OCI-LY1 (cell line): ENCODE data around the gene TAS1R2.

Experiments
- H2AFZ ChIP-seq: fragments of 200-600 bp; sonication (generic), shearing (Covaris generic); 2 replicates; pipeline ENCODE4 v1.6.0; 2014; ENCODE audit warnings: antibody characterized with exemption, mild to moderate bottlenecking, low read length
- H3F3A ChIP-seq: fragments of 200-600 bp; sonication (generic), shearing (Covaris generic); 2 replicates; pipeline ENCODE4 v1.6.0; 2014; ENCODE audit warnings: mild to moderate bottlenecking, antibody characterized with exemption, low read length, moderate library complexity; ENCODE audit not compliant: insufficient read depth
- H3K27ac ChIP-seq: fragments of 200-600 bp; sonication (generic); 2 replicates; pipeline ENCODE4 v1.5.1; 2014; ENCODE audit warnings: low read length, mixed run types, mild to moderate bottlenecking, low read depth; ENCODE audit not compliant: poor library complexity, severe bottlenecking
- H3K27me3 ChIP-seq: fragments of 200-600 bp; sonication (generic); 2 replicates; pipeline ENCODE4 v1.6.0; 2014; ENCODE audit warnings: antibody characterized with exemption, mild to moderate bottlenecking, low read length, moderate library complexity; ENCODE audit not compliant: insufficient read depth
- H3K36me3 ChIP-seq: fragments of 200-600 bp; sonication (generic); 2 replicates; pipeline ENCODE4 v1.6.1; 2014; ENCODE audit warnings: mild to moderate bottlenecking, antibody characterized with exemption, low read length, moderate library complexity, mixed read lengths; ENCODE audit not compliant: insufficient read depth
- H3K4me1 ChIP-seq: fragments of 200-600 bp; sonication (generic); 2 replicates; pipeline ENCODE4 v1.5.1; 2014; ENCODE audit warnings: mild to moderate bottlenecking, low read length, moderate library complexity; ENCODE audit not compliant: insufficient read depth, severe bottlenecking
- H3K4me2 ChIP-seq: fragments of 200-600 bp; sonication (generic), shearing (Covaris generic); 2 replicates; pipeline ENCODE4 v1.6.1; 2014; ENCODE audit warnings: low read length
- H3K4me3 ChIP-seq: fragments of 200-600 bp; sonication (generic); 2 replicates; pipeline ENCODE4 v1.5.1; 2014; ENCODE audit warnings: low read length, low read depth, mild to moderate bottlenecking, mixed read lengths; ENCODE audit not compliant: poor library complexity, severe bottlenecking
- H3K79me2 ChIP-seq: fragments of 200-600 bp; shearing (Covaris generic); 2 replicates; pipeline ENCODE4 v1.6.1; 2016; ENCODE audit warnings: mixed run types, low read length, mixed read lengths; ENCODE audit not compliant: insufficient read depth
- H3K9ac ChIP-seq: fragments of 200-600 bp; sonication (generic), shearing (Covaris generic); 2 replicates; pipeline ENCODE4 v1.6.1; 2014; ENCODE audit warnings: mild to moderate bottlenecking, low read length, mixed read lengths
- H3K9me2 ChIP-seq: fragments of 200-600 bp; sonication (generic), shearing (Covaris generic); 2 replicates; pipeline ENCODE4 v1.6.1; 2014; ENCODE audit warnings: low read depth, mild to moderate bottlenecking, low read length, mixed read lengths
- H3K9me3 ChIP-seq: fragments of 200-600 bp; shearing (Covaris generic); 2 replicates; pipeline ENCODE4 v1.6.1; 2014; ENCODE audit warnings: low read length, mixed read lengths
- H4K20me1 ChIP-seq: fragments of 200-600 bp; sonication (generic), shearing (Covaris generic); 2 replicates; pipeline ENCODE4 v1.6.0; 2016; ENCODE audit warnings: mild to moderate bottlenecking, low read length; ENCODE audit not compliant: insufficient read depth
- CTCF ChIP-seq: fragments of 200-600 bp; sonication (generic), shearing (Covaris generic); IDR thresholded peaks from 2 replicates; pipeline ENCODE4 v1.5.1; 2017; ENCODE audit warnings: mild to moderate bottlenecking, antibody characterized with exemption, low read length, moderate library complexity, mixed read lengths
- EZH2 ChIP-seq: fragments of 200-600 bp; sonication (generic), shearing (Covaris generic); IDR thresholded peaks from 2 replicates; pipeline ENCODE4 v1.8.0; 2017; ENCODE audit warnings: borderline replicate concordance, mixed run types, mild to moderate bottlenecking, antibody characterized with exemption, low read length, moderate library complexity, mixed read lengths

The TAS1R2 gene

DNA sequence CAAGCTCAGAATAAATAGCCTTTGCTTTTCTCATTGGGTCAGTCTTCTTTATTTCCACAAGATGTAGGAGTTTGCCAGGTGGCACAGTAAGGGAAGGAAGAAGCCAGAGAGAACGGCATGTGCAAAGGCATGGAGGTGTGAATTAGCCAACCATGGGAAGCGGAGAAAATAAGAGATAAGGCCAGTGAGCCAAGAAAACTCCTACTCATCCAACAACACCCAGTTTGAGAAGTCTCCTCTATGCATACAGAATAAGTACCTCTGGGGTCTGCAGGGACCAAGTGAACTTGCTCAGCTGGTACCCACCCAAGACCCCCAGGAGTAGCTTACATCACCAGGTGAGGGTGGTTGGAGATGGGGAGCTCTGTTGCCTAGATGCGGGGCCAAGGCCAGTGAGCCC lies 66.7 kb downstream of the TAS1R2 start:
- Histone ChIP-seq H3K4me3 (no peak overlapping the region), H3K79me2 (no peaks in the 10 kb centered on the region), H3K4me1 (no peaks in the 10 kb centered on the region), H4K20me1 (no peaks in the 10 kb centered on the region), H3K27ac (no peak overlapping the region), H3K9me3 (no peaks in the 10 kb centered on the region), H3K9me2 (no peaks in the 10 kb centered on the region), H3K4me2 (no peak overlapping the region), H3F3A (no peaks in the 10 kb centered on the region), H2AFZ (no peak overlapping the region), H3K36me3 (no peaks in the 10 kb centered on the region), H3K9ac (no peak overlapping the region), H3K27me3 (peaks cover 7% of the 10 kb centered on the region; the same call in 1 of the 2 replicates)
- TF ChIP-seq EZH2 (no peak), CTCF (no peak)
